ENCODE data around the gene EMILIN3. TPM values are rescaled to one million over a fixed set of nuclear protein-coding genes. Genes with fewer than 3 reads are reported as not detected.

EMILIN3 gene
- total RNA-seq, 1 donor from 2014 or later, result 0.20 TPM

GRCh38 chr20:41408986-41409385, 42.4 kb upstream of the EMILIN3 start:
- Mint-ChIP-seq H3K4me3 (ENCODE audit: unreplicated experiment) (no peak overlapping the region), H3K36me3 (ENCODE audit: low read depth, unreplicated experiment) (peaks cover 17% of the 10 kb centered on the region), H3K27me3 (ENCODE audit: low read depth, unreplicated experiment) (no peaks in the 10 kb centered on the region), H3K4me1 (ENCODE audit: low read depth, unreplicated experiment) (no peaks in the 10 kb centered on the region), H3K27ac (ENCODE audit: unreplicated experiment) (no peak overlapping the region), H3K9me3 (ENCODE audit: unreplicated experiment) (no peaks in the 10 kb centered on the region)
- H3K9me3 ChIP-seq (ENCODE audit: insufficient read depth, low read depth, low read length), result no peaks in the 10 kb centered on the region
- DNase-seq (ENCODE audit: low read depth), result no peak
- no peak overlapping the region for H3K4me3 ChIP-seq (ENCODE audit: insufficient read depth, low read depth, low read length)
- no peak overlapping the region for H3K4me2 ChIP-seq (ENCODE audit: low read length)
- H4K20me1 ChIP-seq (ENCODE audit: insufficient read depth, low read length), result peaks cover 11% of the 10 kb centered on the region
- H3K79me2 ChIP-seq (ENCODE audit: insufficient read depth, low read length), result no peaks in the 10 kb centered on the region
- H3K9ac ChIP-seq (ENCODE audit: low read length), result no peak overlapping the region
- H3K27me3 ChIP-seq (ENCODE audit: insufficient read depth, low read length), result no peaks in the 10 kb centered on the region
- peaks cover 33% of the 10 kb centered on the region for H3K36me3 ChIP-seq (ENCODE audit: insufficient read depth, low read length)
- H2AFZ ChIP-seq (ENCODE audit: low read depth, low read length), result no peak overlapping the region
- FAIRE-seq, result no peak
- H3K27ac ChIP-seq (ENCODE audit: low read depth, low read length), result no peak overlapping the region
- no peak for TF ChIP-seq EZH2 (IDR thresholded peaks at IDR 0.05; ENCODE audit: insufficient read depth, low read length)
- no peak for TF ChIP-seq CTCF (IDR thresholded peaks at IDR 0.05; ENCODE audit: insufficient read depth, low read depth, low read length)
- no peaks in the 10 kb centered on the region for H3K4me1 ChIP-seq (ENCODE audit: insufficient read depth, low read length)

GRCh38 chr20:41408156-41408794, 41.7 kb upstream of the EMILIN3 start:
- Histone ChIP-seq H3K27ac (ENCODE audit: low read depth, low read length) (no peak overlapping the region), H3K9me3 (ENCODE audit: insufficient read depth, low read depth, low read length) (no peaks in the 10 kb centered on the region), H4K20me1 (ENCODE audit: insufficient read depth, low read length) (peaks cover 11% of the 10 kb centered on the region), H3K4me3 (ENCODE audit: insufficient read depth, low read depth, low read length) (no peak overlapping the region), H2AFZ (ENCODE audit: low read depth, low read length) (no peak overlapping the region), H3K79me2 (ENCODE audit: insufficient read depth, low read length) (no peaks in the 10 kb centered on the region), H3K36me3 (ENCODE audit: insufficient read depth, low read length) (peaks cover 35% of the 10 kb centered on the region), H3K4me2 (ENCODE audit: low read length) (no peak overlapping the region), H3K4me1 (ENCODE audit: insufficient read depth, low read length) (no peaks in the 10 kb centered on the region), H3K27me3 (ENCODE audit: insufficient read depth, low read length) (no peaks in the 10 kb centered on the region), H3K9ac (ENCODE audit: low read length) (no peak overlapping the region)
- DNase-seq (ENCODE audit: low read depth), result no peak
- FAIRE-seq, result no peak
- H3K4me3 Mint-ChIP-seq (ENCODE audit: unreplicated experiment), result no peak overlapping the region
- no peaks in the 10 kb centered on the region for H3K4me1 Mint-ChIP-seq (ENCODE audit: low read depth, unreplicated experiment)
- H3K36me3 Mint-ChIP-seq (ENCODE audit: low read depth, unreplicated experiment), result peaks cover 12% of the 10 kb centered on the region
- H3K9me3 Mint-ChIP-seq (ENCODE audit: unreplicated experiment), result no peaks in the 10 kb centered on the region
- TF ChIP-seq CTCF (IDR thresholded peaks at IDR 0.05; ENCODE audit: insufficient read depth, low read depth, low read length) (no peak), EZH2 (IDR thresholded peaks at IDR 0.05; ENCODE audit: insufficient read depth, low read length) (no peak)
- no peaks in the 10 kb centered on the region for H3K27me3 Mint-ChIP-seq (ENCODE audit: low read depth, unreplicated experiment)
- H3K27ac Mint-ChIP-seq (ENCODE audit: unreplicated experiment), result no peak overlapping the region

GRCh38 chr20:41407607-41408006, 41.0 kb upstream of the EMILIN3 start:
- H3K4me1 Mint-ChIP-seq (ENCODE audit: low read depth, unreplicated experiment), result no peaks in the 10 kb centered on the region
- no peaks in the 10 kb centered on the region for H3K9me3 ChIP-seq (ENCODE audit: insufficient read depth, low read depth, low read length)
- H2AFZ ChIP-seq (ENCODE audit: low read depth, low read length), result no peak overlapping the region
- no peaks in the 10 kb centered on the region for H3K27me3 ChIP-seq (ENCODE audit: insufficient read depth, low read length)
- H3K4me3 Mint-ChIP-seq (ENCODE audit: unreplicated experiment), result no peak overlapping the region
- no peak overlapping the region for H3K27ac Mint-ChIP-seq (ENCODE audit: unreplicated experiment)
- H3K27me3 Mint-ChIP-seq (ENCODE audit: low read depth, unreplicated experiment), result no peaks in the 10 kb centered on the region
- no peak overlapping the region for H3K9ac ChIP-seq (ENCODE audit: low read length)
- H3K4me2 ChIP-seq (ENCODE audit: low read length), result no peak overlapping the region
- FAIRE-seq (no peak), DNase-seq (ENCODE audit: low read depth) (no peak)
- no peak overlapping the region for H3K4me3 ChIP-seq (ENCODE audit: insufficient read depth, low read depth, low read length)
- peaks cover 29% of the 10 kb centered on the region for H3K36me3 ChIP-seq (ENCODE audit: insufficient read depth, low read length)
- no peaks in the 10 kb centered on the region for H3K4me1 ChIP-seq (ENCODE audit: insufficient read depth, low read length)
- H3K9me3 Mint-ChIP-seq (ENCODE audit: unreplicated experiment), result no peaks in the 10 kb centered on the region
- no peak overlapping the region for H3K27ac ChIP-seq (ENCODE audit: low read depth, low read length)
- peaks cover 11% of the 10 kb centered on the region for H4K20me1 ChIP-seq (ENCODE audit: insufficient read depth, low read length)
- H3K79me2 ChIP-seq (ENCODE audit: insufficient read depth, low read length), result no peaks in the 10 kb centered on the region
- H3K36me3 Mint-ChIP-seq (ENCODE audit: low read depth, unreplicated experiment), result peaks cover 12% of the 10 kb centered on the region
- TF ChIP-seq CTCF (IDR thresholded peaks at IDR 0.05; ENCODE audit: insufficient read depth, low read depth, low read length) (no peak), EZH2 (IDR thresholded peaks at IDR 0.05; ENCODE audit: insufficient read depth, low read length) (no peak)

Measured in astrocyte (in vitro differentiated cells and primary cell).